Stimulated activated CD8-positive, alpha-beta memory T cell treated with anti-CD3 and anti-CD28 coated beads, Interleukin-7, amount 100 ng/mL, for 4 hours (primary cell): ENCODE measurements around the gene TMA7.

Experiments
- DNase-seq, 2 donors: peaks; one replicate each; pipeline ENCODE4 v3.0.0-alpha.2; 2020; ENCODE audit warnings: low read depth in 2 of 2

The TMA7 gene

GRCh38 chr3:48422681-48423080 is 17.4 kb upstream of the TMA7 start:
- no peak for DNase-seq

- no peak for DNase-seq
Observed at GRCh38 chr3:48423241-48423882, 16.7 kb upstream of the TMA7 start.

GRCh38 chr3:48423883-48424695 is 16.0 kb upstream of the TMA7 start:
- no peak for DNase-seq

GRCh38 chr3:48425281-48425812 is 14.7 kb upstream of the TMA7 start:
- no peak for DNase-seq

DNA sequence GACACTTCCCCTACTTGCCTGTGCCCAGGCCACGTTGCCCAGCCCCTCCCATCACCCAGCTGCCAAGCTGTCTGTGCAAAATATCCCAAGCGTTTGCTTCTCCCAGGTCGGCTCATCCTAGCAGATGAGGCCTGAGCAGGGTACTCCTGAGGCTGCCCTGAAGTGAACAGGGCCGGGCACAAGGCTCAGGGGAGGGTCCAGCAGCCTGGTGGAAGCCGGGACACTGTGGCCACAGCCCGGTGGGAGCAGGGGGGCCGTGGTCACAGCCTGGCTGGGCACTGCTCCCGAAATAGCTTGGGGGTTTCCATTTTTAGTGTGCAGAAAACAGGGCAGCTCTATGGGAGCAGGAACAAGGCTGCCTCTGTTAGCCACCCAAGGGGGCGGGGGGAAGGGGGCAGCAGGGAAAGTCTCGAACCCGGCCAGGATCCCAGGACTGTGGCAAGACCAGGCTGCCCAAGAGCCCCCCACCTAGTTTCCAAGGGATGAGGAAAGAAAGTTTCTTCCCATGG is 13.6 kb upstream of the TMA7 start:
- no peak for DNase-seq

GRCh38 chr3:48426944-48427629 is 13.0 kb upstream of the TMA7 start:
- DNase-seq: no peak

DNA sequence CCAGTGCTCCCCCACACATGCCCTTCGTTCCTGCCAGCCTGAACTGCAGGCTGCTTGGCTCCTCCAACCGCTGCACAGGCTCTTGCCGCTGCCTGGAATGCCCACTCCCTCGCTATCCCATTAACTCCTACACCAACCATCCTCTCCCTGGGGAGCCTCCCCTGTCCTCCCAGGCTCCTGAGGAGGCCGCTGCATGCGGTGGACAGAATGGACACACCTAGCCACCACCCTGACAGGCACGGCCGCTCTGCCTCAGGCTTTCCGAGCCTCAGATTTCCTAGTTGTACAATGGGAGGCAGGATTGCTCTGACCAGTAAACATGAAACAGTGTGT is 12.5 kb upstream of the TMA7 start:
- no peak for DNase-seq

DNA sequence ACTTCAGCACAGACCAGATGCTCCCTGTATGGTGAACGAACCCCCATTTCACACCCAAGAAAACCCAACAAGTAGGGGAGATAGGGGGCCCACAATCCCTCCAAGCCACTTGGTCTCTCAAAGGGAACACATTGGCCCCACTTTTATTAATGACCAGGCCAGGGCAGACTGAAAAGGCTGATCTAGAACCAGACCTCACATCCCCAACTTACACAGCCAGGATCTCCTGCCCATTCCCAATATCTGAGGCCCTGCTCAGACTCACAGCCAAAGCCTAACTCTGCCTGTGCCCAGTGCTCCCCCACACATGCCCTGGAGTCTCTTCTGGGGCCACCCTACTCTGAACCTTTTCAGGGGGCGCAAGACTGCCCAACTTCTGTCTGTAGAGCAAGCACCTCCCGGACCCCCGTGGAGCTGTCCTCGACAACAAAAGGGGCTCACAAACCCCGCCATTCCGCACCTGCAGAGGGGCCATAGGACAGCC is 11.9 kb upstream of the TMA7 start:
- DNase-seq: no peak

DNA sequence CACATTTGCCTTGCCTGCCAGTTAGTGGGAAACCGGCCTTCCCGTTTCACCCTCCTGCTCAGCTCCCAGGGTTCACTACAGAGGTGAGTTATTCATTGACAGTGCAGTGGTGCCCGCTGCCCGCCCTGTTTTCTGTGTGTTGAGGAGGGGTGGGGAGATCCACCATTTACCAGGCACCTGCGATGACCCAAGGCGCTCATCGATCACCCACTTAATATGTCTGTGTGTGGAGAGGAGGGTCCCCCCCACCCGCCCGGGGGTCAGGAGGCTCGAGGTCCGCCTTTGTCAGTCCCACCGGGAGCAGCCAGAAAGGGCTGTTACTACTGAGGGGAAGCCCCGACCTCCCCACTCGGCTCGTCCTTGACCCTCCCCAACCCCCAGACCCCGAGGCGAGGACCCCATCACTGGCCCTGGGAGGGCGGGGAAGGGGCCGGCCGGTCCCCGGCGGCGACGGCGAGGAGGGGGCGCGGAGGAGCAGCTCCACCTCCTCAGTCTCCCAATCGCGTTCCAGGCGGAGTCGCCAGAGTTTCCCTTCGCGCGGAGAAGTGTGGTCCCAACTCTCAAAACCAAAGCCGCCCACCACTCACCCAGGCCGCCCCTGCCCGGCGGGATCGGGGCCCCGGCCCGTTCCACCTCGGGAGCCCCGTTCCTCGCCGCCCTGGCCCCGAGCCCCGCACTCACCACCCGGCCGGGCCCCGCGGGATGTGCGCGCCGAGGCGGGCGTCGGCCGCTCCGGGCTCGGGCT is 11.3 kb upstream of the TMA7 start:
- DNase-seq: no peak

- DNase-seq: peak; percentile 31 to 63
Observed at GRCh38 chr3:48429317-48429959, 10.6 kb upstream of the TMA7 start.

GRCh38 chr3:48429960-48430707 is 9.9 kb upstream of the TMA7 start, which contains the start of gene PLXNB1:
PLXNB1 (minus strand) TSS chr3:48430086; CDS start chr3:48424611, 5,475 bp downstream.
- DNase-seq: no peak

DNA sequence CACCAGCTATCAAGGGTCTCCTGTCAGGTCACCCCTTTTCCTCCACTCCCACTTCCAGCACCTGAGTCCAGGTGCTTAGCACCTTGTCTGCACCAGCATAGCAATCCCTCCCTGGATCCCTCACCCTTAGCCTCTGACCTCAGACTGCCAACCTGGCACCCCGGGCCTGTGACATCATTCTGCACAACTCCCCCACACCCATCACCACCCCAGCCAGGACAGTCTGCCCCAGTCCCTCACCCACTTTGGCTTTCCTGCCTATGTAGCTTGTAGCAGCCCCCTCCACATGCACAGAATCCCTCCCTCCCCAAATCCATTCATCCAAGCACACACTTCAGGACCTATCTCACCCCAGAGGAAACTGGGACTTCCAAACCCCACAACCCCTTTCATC is 9.4 kb upstream of the TMA7 start:
- no peak for DNase-seq

DNA sequence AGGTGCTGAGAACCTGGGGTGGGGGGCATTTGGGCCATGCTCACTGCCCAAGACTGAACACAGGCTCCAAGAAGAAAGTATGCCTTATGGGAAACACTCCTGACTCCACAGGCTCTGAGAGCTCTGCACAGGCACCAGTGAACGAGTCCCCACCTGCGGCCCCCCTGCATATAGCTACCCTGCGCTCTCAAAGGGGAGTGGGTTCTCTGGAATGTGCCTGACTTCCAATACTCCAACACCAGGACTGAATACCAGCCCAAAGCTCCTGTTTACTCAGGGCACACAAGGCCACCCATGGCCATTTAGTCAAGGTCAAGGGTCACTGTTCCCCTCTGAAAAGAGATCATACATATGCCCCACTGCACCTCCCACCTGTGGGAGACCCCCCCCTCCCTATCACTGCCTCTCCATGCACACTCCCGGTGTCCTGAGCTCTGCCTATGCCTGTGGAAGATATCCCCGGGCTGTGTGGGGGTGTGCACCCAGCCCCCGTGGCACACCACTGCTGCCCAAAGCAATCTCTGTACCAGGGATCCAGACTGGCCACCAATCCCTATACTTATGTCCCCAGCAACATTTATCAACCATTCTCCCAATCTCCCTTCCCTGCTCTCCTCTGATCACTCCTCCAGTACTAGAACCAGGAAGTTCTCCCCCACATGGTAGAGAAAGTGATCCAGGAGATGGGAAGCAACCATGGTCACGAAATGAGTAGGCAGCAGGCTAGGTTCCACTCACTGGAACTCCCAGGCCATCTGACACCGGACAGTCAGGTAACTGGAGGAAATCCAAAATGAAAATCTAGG is 8.6 kb upstream of the TMA7 start:
- DNase-seq: no peak

DNA sequence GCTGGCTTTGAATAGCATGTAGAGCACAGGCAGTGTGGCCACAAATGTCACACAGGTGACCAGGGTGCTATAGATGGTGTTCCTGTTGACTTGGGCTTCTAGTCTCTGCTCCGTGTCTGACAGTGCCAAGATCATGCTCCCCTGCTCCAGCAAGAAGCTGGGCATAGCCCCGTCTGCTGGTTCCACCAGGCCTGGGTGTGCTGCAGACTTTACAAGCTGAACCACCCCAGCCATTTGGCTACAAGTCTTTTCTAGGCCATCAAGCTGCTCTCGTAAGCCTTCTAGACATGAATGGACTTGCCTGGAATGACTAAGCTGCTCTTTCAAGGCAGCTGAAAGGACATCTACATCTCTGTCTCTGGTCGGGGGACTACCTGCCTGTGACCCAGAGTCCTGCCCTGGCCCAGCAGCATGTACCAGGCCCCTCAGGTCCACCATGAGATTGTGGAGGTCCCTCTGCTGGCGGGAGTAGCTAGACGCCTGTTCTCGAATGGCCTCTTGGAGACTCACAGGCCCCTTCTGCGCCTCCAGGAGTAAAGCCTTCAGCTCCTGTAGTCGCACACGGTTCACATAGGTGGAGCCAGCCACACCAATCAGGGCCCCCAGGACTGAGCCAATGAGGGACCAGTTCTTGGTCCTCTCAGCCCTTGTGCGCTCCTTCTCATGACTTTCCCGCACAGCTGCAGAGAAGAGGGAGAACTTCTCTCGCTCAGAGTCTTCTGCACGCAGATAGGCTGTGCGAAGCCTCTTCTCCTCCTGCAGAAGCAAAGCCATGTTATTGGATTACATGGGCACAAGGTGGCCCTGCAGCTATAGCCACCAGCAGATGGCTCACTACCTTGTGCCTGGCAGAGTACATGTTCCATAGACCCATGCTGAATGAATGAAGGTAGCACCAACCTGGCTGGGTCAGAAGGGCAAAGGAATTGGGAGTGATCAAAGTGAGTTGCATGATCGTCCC is 7.4 kb upstream of the TMA7 start:
- DNase-seq: no peak

DNA sequence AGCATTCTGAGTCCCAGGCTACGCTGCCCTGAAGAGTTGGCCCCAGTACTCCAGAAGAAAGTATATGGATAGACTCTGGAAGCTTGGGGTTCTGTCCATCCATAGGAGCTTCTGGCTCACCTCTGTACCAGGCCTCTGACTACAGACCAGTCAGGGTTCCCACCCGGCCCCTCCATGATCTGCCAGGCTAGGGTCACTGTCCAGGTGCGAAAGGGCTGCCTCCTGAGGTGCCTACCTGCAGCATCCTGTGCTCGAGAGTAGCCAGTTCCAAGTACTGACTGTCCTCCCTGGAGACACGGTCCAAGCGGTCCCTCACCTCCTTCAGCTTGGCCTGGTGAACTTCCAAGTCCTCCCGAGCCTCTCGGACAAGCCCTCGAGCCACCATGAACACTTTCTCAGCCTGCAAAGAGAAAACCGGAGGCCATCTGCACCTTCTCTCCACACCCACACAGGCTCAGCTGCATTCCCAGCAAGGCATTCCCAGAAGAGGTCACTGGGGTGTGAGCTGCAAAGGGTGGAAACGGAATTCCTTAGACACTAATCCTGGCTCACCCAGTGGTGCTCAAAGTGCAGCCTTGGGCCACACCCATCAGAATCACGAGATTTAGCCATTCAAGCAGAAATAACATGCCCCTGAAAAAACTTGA is 6.5 kb upstream of the TMA7 start:
- no peak for DNase-seq

DNA sequence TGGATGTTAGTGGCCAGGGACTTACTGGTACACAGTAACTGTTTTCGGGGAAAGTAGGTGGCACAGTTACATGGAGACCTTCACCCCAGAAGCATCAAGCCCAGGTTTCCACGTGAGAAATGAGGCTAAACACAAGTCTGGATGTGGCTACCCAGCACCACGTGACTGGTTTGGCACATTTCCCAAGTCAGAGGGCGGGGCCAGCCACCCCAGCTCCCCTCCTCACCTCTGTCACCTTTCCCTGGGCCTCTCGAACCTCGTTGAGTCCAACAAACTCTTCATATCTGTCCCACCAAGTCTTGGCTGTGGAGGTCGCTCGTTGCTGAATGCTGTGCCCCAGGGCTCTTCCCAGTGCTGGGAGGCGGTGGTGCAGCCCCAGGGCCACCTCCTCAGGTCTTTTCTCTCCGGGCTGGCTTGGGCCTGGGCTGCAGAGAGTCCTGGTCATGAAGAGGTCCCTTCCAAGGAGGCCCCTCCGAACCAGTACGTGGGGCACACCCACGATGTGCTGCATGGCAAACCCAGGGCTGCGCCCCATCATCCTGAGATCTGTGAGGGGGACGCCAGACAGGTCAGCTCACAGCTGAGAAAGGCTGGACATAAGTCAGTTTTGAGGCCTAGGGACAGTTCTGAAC is 5.3 kb upstream of the TMA7 start:
- DNase-seq: no peak

DNA sequence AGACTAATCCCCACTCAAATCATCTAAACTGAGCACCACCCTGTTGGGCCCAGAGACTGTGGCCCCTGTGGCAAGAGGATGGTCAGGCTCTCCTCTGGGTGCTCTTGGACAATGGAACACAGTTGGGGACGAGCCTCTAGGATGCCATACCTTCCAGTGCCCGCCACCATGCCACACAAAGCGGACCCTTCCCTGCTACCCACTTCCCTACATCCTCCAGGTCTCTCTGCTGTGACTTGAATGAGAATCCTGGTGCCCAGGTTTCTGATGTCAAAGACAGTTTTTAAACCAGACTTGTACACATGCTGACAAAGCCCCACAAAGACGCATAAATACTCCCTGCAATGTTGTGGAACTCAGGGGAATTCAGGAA is 4.8 kb upstream of the TMA7 start:
- no peak for DNase-seq
